Suprapubic skin (tissue), 3 donors: ENCODE results near the gene WIF1.

Experiments
- CTCF ChIP-seq, 2 donors: fragments of 200-600 bp in 1 of 2; fragments of 450-650 bp in 1 of 2; sonication (generic) in 1 of 2; IDR thresholded peaks; one replicate each; pipeline ENCODE4 v1.5.1; 2016 to 2019; ENCODE audit warnings: antibody characterized with exemption in 2 of 2, mild to moderate bottlenecking in 1 of 2, moderate library complexity in 1 of 2
- POLR2A ChIP-seq, 2 donors: fragments of 450-650 bp; IDR thresholded peaks; one replicate each; pipeline ENCODE4 v1.6.1; 2017; ENCODE audit warnings: antibody characterized with exemption in 2 of 2, mild to moderate bottlenecking in 2 of 2, moderate library complexity in 2 of 2

GRCh38 chr12:65133879-65134278, 12.8 kb upstream of the WIF1 start:
- TF ChIP-seq CTCF (IDR thresholded peaks at IDR 0.05): no peak
- no peak for TF ChIP-seq POLR2A (IDR thresholded peaks at IDR 0.05)
